22Rv1 (cell line): ENCODE results near the gene IPO8.

Experiments used
- CTCF ChIP-seq: fragments of 450-650 bp; IDR thresholded peaks from 2 replicates; pipeline ENCODE4 v1.5.1; 2017; ENCODE audit warnings: mild to moderate bottlenecking
- ZFX ChIP-seq: fragments of 450-650 bp; IDR thresholded peaks from 2 replicates; pipeline ENCODE4 v1.6.1; 2017; ENCODE audit warnings: antibody characterized with exemption, borderline replicate concordance

- no peak for TF ChIP-seq CTCF
- no peak for TF ChIP-seq ZFX
These were observed 43.5 kb downstream of the IPO8 start for GRCh38 chr12:30652034-30652696.
